ENCODE results near the gene AIG1.

The AIG1 gene

GRCh38 chr6:143363299-143363698 is 302.6 kb downstream of the AIG1 start:
- no peak for DNase-seq (ENCODE audit: low read depth in 2 of 2)

GRCh38 chr6:143368426-143368825 is 307.7 kb downstream of the AIG1 start:
- peak; percentile 20 for DNase-seq (ENCODE audit: low read depth in 2 of 2)

DNA sequence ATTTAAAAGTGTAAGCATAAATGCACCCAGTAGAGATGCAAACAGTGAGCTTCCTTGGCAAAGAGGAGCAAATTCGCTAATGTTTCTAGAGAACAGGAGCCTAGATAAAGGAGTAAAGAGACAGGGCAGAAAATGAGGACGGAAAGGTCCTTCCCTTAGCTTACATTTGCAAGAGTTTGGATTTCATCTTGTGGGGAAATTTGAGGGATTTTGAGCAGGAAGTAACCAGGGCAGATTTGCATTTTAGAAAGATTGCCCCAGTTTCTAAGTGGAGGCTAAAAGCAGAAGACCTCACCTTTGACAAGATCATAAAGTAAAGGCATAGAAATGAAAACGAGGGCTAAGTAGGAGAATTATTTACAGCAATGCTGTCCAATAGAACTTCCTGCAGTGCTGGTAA is 309.3 kb downstream of the AIG1 start:
- DNase-seq (ENCODE audit: low read depth in 2 of 2), result no peak

DNA sequence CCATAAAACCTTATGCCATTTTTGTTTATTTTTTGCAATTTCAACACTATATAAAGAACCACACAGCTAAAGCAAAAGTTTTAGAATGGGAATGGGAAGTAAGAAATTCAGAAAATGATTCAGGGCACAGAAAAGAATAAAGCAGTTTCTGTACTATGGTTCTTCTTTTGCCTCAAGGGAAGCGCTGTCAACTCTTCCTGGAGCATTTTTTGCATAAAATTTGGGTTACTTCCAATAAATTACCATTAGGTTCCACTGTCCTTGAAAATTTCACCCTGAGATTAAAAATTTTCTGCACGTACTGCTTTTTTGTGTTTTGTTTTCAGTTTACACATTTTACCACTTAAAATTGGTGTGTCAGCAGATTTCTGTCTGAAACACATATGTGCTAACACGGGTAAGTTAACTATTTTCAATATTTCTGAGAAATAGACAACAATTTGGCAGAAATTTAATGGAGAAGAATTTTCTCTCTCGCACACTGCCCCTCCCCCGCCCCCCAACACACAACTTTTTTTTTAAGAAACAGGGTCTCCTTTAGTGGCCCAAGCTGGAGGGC is 310.2 kb downstream of the AIG1 start:
- no peak for DNase-seq (ENCODE audit: low read depth in 2 of 2)

- no peak for DNase-seq (ENCODE audit: low read depth in 2 of 2)
These were observed 311.7 kb downstream of the AIG1 start for GRCh38 chr6:143372199-143372882.

- DNase-seq (ENCODE audit: low read depth in 2 of 2), result no peak
These were observed 313.3 kb downstream of the AIG1 start for GRCh38 chr6:143374014-143374413.

DNA sequence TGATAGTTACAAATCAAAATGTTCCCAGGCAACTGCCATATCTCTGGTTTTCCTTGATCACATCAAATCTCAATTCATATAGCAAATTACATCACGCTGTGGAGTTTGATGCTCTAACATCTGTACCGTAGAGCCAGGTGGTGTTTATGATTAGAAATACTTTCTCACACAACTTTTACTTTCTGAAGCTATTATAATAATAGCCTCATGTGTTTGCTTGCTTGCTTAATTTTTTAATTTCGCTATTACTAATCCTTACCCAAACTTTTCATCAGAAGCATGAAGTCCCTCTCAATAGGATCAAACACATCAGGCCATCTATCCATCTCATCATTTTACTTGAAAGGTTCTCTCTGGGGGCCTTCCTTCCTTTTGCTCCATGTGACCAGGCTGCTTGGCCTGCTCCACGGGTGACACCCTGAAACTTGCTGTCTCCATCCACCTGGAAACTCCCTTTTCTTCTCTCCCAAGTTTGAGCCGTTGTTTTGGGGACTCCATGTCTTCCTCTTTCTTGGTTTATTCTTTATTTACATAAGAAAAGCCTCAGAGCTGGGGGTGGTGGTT is 314.4 kb downstream of the AIG1 start:
- no peak for DNase-seq (ENCODE audit: low read depth in 2 of 2)

DNA sequence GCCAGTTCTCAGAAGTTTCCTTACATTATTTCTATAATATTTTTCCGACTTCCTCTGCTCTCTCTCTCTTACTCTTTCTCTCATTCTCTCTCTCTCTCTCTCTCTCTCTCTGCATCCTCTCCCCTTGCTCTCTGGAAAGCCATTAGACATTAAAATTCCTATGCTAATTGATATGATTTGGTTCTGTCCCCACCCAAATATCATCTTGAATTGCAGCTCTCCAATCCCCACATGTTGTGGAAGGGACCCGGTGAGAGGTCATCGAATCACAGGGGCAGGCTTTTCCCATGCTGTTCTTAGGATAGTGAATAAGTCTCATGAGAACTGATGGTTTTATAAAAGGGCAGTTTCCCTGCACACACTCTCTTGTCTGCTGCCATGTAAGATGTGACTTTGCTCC is 315.7 kb downstream of the AIG1 start:
- DNase-seq (ENCODE audit: low read depth in 2 of 2), result no peak

- no peak for DNase-seq (ENCODE audit: low read depth in 2 of 2)
These were observed 316.2 kb downstream of the AIG1 start for GRCh38 chr6:143376861-143377260.

DNA sequence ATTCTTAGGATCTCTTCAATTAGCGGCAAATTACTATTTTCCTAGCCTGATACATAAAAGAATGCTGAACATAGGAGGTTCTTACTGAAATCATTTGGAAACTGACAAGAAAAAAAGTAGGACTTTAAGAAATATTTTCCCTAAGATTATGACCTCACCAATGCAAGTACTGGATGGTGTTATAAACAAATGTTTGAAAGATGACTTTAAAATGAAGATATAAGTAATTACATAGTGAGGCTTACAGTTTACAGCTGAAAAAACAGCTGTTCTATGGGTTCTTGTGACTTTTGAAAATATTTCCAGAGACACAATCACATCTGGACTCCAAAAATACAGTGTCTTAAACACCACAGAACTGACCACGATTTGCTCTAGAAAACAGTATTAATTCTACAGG is 324.9 kb downstream of the AIG1 start:
- no peak for DNase-seq (ENCODE audit: low read depth in 2 of 2)

DNA sequence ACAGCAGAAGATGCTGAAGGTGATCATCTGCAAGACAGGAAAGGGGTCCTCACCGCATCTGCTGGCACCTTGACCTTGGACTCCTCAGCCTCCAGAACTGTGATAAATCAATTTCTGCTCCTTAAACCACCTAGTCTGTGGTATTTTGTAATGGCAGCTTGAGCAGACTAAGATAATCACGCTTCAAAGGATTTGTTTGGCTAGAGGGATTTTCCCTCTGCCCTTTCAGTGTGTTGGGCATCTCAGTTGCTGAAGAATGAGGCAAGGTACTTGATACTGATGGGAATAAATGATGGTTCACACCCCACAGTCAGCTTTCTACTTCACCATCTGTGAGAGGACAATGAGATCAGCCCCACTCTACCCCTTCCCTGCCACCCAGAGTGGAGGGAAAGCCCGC is 329.6 kb downstream of the AIG1 start:
- no peak for DNase-seq (ENCODE audit: low read depth in 2 of 2)
